ENCODE data around the gene RAB6C.
"Not testable (repeated sequence)": the region's sequence is repeated elsewhere in the genome, so short reads cannot be mapped to it uniquely, and the experiment has no call there.

RAB6C gene

GRCh38 chr2:129979629-129980155 is at the start of gene RAB6C:
Gene RAB6C (plus strand): TSS chr2:129979666. CDS start chr2:129980116, 450 bp downstream.
- not testable (repeated sequence) for DNase-seq (ENCODE audit: low spot score)

DNA sequence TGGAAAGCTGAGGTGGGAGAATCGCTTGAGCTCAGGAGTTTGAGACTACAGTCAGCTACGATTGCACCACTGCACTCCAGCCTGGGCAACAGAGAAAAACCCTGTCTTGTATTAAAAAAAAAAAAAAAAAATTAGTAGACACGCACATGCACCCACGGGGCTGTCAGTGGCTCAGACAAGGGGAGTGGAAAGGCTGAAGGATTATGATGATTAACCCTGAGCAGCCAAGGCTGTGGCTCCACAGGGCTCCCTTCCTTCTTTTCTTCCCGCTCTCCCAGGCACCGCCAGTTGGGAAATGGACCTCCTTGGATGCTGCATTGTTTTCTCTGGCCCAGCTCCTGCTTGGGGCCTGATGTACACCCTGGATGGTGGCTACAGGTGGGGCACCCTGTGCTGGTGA is 49.0 kb upstream of the RAB6C start:
- DNase-seq (ENCODE audit: low spot score) = no peak

DNA sequence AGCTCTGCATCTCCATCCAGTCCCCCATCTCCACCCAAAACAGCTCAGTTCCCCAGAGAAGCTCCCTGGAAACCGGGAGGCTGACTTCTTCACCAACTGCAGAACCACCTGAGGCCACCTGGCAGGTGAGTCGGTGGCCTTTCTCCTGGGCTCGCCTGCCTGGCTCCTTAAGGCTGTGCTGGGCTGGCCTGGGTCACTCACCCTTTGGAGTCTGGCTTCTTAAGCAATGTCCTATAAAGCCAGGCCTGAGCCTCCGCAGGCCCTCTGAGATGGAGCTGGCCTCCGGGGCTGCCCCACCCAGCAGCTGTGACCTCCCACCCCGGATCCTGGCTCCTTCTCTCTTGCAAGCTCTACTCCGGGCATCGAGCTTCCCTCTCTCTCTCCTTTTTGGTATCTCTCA is 46.1 kb upstream of the RAB6C start:
- DNase-seq (ENCODE audit: low spot score) = not testable (repeated sequence)

- DNase-seq (ENCODE audit: low spot score) = no peak
Observed at GRCh38 chr2:129934044-129934822, 45.2 kb upstream of the RAB6C start.

DNA sequence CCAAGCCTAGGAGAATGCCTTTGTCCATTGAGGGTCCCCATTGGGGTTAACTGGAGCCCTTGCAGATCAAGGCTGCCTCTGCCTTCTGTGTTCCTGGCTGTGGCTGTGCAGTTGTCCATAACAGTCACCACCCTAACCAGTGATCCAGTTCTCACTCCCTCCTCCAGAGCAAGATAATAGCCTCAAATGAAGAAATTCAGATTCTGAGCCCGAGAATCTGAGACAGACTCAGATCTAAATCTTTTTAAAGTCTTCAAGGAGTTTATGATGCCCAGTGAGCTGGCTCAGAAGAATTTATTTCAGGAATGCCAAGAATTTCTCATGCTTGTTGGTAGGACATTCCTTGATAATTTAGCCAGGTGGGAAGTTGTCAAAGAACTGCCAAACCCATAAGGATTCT is 44.3 kb upstream of the RAB6C start:
- no peak for DNase-seq (ENCODE audit: low spot score)

DNA sequence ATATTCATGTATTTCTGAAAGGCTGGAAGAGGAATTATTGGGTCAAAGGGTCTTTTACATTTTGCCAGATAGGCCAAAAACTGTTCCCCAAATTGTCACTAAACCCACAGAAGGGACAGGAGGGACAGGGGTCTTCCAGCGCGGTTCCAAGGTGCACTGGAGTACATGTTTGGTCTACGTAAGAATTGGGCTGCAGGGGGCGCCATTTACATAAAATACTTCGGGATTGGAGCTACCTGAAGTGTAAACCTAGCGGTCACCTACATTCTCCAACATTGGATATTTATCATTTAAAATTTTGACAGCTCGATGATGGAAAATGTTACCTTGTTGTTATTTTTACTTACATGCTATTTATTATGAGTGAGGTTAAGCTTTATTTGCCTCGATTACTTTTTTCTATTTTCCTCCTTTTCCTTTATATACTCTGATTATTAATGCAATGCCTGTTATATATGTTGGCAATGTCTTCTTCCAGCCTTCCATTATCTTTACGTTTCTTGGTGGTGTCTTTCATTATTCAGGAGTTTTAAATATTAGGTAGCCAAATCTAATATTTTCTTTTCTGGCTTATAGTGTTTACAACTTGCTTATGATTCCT is 43.0 kb upstream of the RAB6C start:
- DNase-seq (ENCODE audit: low spot score) = no peak

GRCh38 chr2:129938850-129939471 is 40.5 kb upstream of the RAB6C start:
- DNase-seq (ENCODE audit: low spot score) = not testable (repeated sequence)

DNA sequence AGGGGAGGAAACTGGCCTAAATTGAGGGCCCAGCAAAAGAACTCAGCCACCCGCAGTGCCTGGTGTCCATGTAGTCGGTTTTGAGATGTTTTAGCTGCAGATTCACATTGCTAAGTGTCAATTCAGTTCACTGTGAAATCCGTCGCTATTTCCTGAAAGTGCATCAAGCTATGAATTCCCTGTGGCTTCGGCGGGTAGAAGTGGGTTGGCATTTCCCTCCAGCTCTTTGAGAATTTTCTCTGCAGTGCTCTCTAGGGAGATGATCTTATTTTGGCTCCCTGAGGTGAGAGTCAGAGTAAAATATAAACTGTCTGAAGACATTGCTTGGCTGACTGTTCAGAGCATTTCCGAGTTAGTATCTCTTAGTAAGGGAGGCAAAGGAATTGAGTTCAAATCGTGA is 36.0 kb upstream of the RAB6C start:
- not testable (repeated sequence) for DNase-seq (ENCODE audit: low spot score)

DNA sequence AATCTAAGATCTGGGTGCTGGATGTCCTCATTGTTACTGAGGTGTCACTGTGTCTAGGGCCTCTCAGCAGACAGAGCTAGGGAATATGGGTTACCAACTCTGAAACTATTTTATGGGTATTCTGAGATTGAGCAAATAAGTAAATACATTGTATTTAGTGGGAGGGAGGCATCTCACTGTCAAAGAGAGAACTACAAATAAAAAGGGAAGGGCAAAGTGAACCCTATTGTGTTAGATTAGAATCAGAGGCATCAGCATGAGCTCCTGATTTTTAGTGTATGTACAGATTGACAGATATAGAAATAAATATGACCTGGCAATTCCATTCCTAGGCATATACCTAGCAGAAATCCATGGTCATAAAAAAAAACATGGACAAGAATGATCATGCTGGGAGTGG is 33.9 kb upstream of the RAB6C start:
- DNase-seq (ENCODE audit: low spot score) = no peak

- not testable (repeated sequence) for DNase-seq (ENCODE audit: low spot score)
Observed at GRCh38 chr2:129947712-129948111, 31.8 kb upstream of the RAB6C start.

GRCh38 chr2:129956171-129956570 is 23.3 kb upstream of the RAB6C start:
- not testable (repeated sequence) for DNase-seq (ENCODE audit: low spot score)

- DNase-seq (ENCODE audit: low spot score) = no peak
Observed at GRCh38 chr2:129957891-129958290, 21.6 kb upstream of the RAB6C start.

GRCh38 chr2:129958736-129959135 is 20.7 kb upstream of the RAB6C start:
- not testable (repeated sequence) for DNase-seq (ENCODE audit: low spot score)

DNA sequence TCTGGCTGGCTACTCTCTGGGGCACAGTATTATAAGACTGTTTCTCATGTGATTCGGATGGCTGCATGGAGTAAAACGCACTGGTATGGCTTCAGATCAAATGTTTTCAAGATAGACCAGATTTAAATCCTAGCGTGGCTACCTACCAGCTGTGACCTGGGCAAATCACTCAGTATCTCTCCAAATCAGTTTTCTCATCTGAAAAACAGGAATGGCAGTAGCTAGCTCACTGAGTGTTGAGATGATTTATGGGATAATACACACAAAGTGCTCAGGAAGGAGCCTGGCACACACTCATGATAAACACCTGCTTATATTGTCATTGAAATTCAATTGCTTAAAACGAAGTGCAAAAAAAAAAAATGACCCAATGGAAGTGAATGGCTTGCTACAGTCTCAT is 10.9 kb upstream of the RAB6C start:
- DNase-seq (ENCODE audit: low spot score) = not testable (repeated sequence)

DNA sequence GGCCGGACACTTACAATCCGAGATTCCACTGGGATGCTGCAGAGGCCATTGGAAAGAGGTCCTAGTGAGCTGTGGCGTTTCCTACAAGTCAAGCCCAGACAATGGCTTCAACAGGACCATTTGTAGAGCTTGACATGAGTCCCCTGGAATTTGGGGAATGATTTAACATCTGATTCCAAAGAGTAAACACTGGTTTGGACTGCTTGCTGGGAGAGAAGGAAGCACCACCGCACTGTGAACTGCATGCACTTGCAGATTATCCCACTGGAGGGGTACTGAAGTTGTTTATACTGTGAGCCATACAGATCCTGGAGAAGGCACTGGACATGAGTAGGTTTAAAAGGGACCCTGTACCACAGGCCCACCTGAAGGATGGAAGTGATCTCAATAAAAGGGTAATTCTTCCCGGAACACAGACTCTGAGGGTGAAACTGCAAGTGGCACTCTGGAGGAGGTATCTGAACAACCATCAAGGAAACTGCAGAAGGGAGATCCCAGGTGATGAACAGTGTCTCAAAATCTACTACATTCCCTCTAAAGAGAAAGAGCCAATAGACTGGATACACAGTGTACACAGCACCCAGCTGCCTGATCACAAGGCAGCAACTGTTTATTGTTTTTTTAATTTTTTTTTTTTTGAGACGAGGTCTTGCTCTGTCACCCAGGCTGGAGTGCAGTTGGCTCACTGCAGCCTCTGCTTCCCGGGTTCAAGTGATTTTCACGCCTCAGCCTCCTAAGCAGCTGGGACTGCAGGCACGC is 4.3 kb upstream of the RAB6C start:
- no peak for DNase-seq (ENCODE audit: low spot score)

- DNase-seq (ENCODE audit: low spot score) = not testable (repeated sequence)
Observed at GRCh38 chr2:129976969-129977368, 2.5 kb upstream of the RAB6C start.

GRCh38 chr2:129977986-129978385 is 1.5 kb upstream of the RAB6C start:
- DNase-seq (ENCODE audit: low spot score) = no peak

DNA sequence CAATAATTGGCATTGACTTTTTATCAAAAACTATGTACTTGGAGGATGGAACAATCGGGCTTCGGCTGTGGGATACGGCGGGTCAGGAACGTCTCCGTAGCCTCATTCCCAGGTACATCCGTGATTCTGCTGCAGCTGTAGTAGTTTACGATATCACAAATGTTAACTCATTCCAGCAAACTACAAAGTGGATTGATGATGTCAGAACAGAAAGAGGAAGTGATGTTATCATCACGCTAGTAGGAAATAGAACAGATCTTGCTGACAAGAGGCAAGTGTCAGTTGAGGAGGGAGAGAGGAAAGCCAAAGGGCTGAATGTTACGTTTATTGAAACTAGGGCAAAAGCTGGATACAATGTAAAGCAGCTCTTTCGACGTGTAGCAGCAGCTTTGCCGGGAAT is 780 bp downstream of the RAB6C start:
- not testable (repeated sequence) for DNase-seq (ENCODE audit: low spot score)

DNA sequence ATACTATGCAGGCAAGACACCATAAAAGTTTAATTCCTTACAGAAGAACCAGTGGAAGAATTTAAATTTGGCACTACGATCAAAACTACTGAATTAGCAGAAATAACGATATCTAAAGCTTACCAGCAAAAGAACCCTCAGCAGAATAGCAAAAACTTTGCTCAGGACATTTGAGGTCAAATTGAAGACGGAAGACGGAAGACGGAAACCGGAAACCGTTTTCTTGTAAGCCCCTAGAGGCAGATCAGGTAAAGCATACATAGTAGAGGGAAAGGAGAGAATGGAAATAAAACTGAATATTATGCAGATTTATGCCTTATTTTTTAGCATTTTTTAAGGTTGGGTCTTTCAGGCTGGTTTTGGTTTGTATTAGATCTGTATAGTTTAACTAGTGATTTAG is 2.2 kb downstream of the RAB6C start:
- DNase-seq (ENCODE audit: low spot score) = not testable (repeated sequence)

DNA sequence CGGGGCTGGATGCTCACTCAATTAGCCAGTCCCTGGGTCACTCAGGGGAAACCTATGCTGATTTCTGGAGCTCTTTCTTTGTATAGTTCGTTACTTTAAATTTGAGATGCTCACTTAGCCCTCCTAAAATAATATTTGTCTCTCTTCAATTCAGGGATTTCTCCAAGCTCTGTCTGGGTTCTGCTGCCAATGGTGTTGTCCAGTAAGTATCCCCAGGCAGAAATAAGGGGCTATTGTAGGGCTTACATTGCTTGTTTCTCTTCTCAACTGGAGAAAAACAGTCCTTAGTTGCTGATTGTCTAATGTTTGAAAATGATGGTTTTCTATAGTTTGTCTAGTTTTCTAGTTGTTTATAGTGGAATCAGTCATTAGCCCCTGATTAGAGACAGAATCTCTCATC is 5.0 kb downstream of the RAB6C start:
- DNase-seq (ENCODE audit: low spot score) = no peak

DNA sequence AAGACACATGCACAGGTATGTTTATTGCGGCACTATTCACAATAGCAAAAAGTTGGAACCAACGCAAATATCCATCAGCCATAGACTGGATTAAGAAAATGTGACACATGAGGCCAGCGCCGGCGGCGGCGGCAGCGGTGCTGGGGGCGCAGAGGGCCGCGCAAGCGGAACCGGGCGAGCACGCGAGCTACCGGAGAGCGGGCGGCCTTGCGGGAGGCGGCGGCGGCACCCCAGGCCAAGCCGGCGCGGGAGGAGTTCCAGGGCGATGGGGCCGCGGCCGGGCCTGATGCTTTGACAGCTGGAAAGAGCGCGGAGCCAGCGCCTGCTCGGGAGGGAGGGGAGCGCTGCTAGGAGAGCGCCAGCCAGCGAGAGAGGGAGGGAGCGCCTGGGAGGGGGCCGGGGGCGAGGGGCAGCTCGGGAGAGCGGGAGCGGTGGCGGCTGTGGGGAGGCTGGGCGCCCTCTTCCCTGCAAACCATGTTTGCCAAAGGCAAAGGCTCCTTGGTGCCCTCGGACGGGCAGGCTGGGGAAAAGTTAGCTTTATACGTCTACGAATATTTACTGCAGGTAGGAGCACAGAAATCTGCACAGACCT is 13.0 kb downstream of the RAB6C start:
- not testable (repeated sequence) for DNase-seq (ENCODE audit: low spot score)

DNA sequence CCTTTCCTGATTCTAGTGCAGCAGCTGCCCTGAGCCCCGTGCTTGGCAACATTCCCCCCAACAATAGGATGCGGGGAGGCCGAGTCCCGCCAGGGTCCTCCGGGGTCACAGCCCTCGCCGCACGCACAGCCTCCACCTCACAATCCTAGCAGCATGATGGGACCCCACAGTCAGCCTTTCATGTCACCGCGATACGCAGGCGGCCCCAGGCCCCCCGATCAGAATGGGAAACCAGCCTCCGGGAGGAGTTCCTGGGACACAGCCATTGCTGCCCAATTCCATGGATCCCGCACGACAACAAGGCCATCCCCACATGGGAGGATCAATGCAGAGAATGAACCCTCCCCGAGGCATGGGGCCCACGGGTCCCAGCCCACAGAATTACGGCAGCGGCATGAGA is 13.7 kb downstream of the RAB6C start:
- DNase-seq (ENCODE audit: low spot score) = not testable (repeated sequence)
